ENCODE measurements around the gene MCOLN2. TPM values are rescaled to one million over a fixed set of nuclear protein-coding genes. Genes with fewer than 3 reads are reported as not detected.

MCOLN2 gene
- total and polyA plus RNA-seq, 2 donors (not counting 1 experiment from before 2014, with no cell fraction given) = 23.9 to 25.8 TPM

DNA sequence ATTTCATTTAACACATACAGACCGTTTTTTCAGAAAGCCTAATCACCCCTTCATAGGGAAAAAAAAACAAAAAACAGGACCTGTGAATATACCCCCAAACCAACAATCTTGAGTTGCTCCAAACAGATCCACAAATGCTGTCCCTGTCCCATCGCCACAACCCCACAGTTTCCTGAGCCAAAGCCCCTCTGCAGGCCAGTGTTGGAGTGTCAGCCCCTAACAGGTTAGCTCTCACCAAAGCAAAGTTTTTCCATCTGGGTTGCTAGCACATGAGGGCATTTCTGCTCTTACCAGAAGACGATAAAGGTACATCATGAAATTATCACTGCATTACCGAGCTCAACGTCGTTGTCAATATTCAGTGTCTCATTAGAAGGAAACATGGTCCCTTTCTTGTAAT is 40.8 kb downstream of the MCOLN2 start:
- ChIA-PET POLR2A (interaction anchor here (0.7 kb wide), 1 partner anchor 303 kb away, joined by 3 read pairs; the partner anchor contains the start of gene C1orf52), CTCF (interaction anchor here (1.4 to 3.0 kb wide), 2 partner anchors 11 to 299 kb away, joined by 3 to 17 read pairs; no protein-coding TSS in a partner anchor)
- peaks cover 0 to 20% of the 10 kb centered on the region in 2 experiments for H3K36me3 ChIP-seq (replicated peaks in 1 of 2; ENCODE audit: control extremely low read depth in 1 of 2, control insufficient read depth in 1 of 2, extremely low read depth in 1 of 2, insufficient read depth in 2 of 2, low read length in 1 of 2)
- no peaks in the 10 kb centered on the region for H3K79me2 ChIP-seq (ENCODE audit: control insufficient read depth, insufficient read depth, low read length)
- Mint-ChIP-seq H3K27me3 (no peaks in the 10 kb centered on the region), H3K27ac (no peak overlapping the region), H3K4me1 (peaks cover 3% of the 10 kb centered on the region), H3K9me3 (ENCODE audit: insufficient read depth) (peaks cover 1% of the 10 kb centered on the region), H3K4me3 (no peak overlapping the region)
- H3K9ac ChIP-seq (ENCODE audit: low read length) = no peak overlapping the region
- intact Hi-C loops (cut with micrococcal nuclease) = no loop called here
- H2AFZ ChIP-seq (ENCODE audit: insufficient read depth, low read depth, low read length, poor library complexity, severe bottlenecking) = no peak overlapping the region
- DNase-seq = no peak
- H3K4me1 ChIP-seq (ENCODE audit: control insufficient read depth in 2 of 2, insufficient read depth in 2 of 2, low read length in 2 of 2) = no peaks in the 10 kb centered on the region
- WGBS (ENCODE audit: insufficient coverage) = 96% methylated on average over 3 of the region's 6 CpGs
- H4K20me1 ChIP-seq (ENCODE audit: control insufficient read depth, insufficient read depth, low read length, poor library complexity, severe bottlenecking) = no peaks in the 10 kb centered on the region
- H3K27ac ChIP-seq (ENCODE audit: low read length in 2 of 2) = no peak overlapping the region
- H3K27me3 ChIP-seq (replicated peaks in 1 of 4; ENCODE audit: control extremely low read depth in 1 of 4, control insufficient read depth in 3 of 4, insufficient read depth in 4 of 4, low read length in 3 of 4) = no peaks in the 10 kb centered on the region
- no peak overlapping the region for H3K4me2 ChIP-seq (replicated peaks; ENCODE audit: low read depth, low read length, poor library complexity, severe bottlenecking)
- no peaks in the 10 kb centered on the region for H3K9me3 ChIP-seq (ENCODE audit: control extremely low read depth in 1 of 3, control insufficient read depth in 2 of 3, insufficient read depth in 1 of 3, low read length in 2 of 3)
- no peak overlapping the region for H3K4me3 ChIP-seq (ENCODE audit: control extremely low read depth in 1 of 5, extremely low read depth in 1 of 5, insufficient read depth in 1 of 5, low read depth in 2 of 5, low read length in 4 of 5)
- ATAC-seq (ENCODE audit: low read depth) = no peak
- no peak for TF ChIP-seq CTCF (IDR thresholded peaks at IDR 0.05)
- no peak for TF ChIP-seq EZH2 (IDR thresholded peaks at IDR 0.05; ENCODE audit: borderline replicate concordance, insufficient read depth, low read depth, low read length, poor library complexity, severe bottlenecking)

GRCh38 chr1:84949664-84950063 is 47.2 kb downstream of the MCOLN2 start:
- intact Hi-C loops (cut with micrococcal nuclease) = loop anchor here (5.0 kb wide), 2 partner anchors 98 to 512 kb away; partner anchors contain the start of gene MCOLN3
- CTCF ChIA-PET = interaction anchor here (1.0 to 11.9 kb wide), 4 partner anchors 9 to 305 kb away, joined by 3 to 458 read pairs (median 113); partner anchors contain the start of gene C1orf52
- peaks cover 8% of the 10 kb centered on the region for H3K9me3 Mint-ChIP-seq (ENCODE audit: insufficient read depth)

More at GRCh38 chr1:84949664-84950063, 47.2 kb downstream of the MCOLN2 start:
- no peak overlapping the region for H2AFZ ChIP-seq (ENCODE audit: insufficient read depth, low read depth, low read length, poor library complexity, severe bottlenecking)
- DNase-seq (no peak), ATAC-seq (ENCODE audit: low read depth) (no peak)
- no peak overlapping the region for H3K9ac ChIP-seq (ENCODE audit: low read length)
- no peaks in the 10 kb centered on the region for H4K20me1 ChIP-seq (ENCODE audit: control insufficient read depth, insufficient read depth, low read length, poor library complexity, severe bottlenecking)
- TF ChIP-seq CTCF (IDR thresholded peaks at IDR 0.05) (no peak), EZH2 (IDR thresholded peaks at IDR 0.05; ENCODE audit: borderline replicate concordance, insufficient read depth, low read depth, low read length, poor library complexity, severe bottlenecking) (no peak)
- no peaks in the 10 kb centered on the region for H3K79me2 ChIP-seq (ENCODE audit: control insufficient read depth, insufficient read depth, low read length)
- no peak overlapping the region for H3K4me3 ChIP-seq (ENCODE audit: control extremely low read depth in 1 of 5, extremely low read depth in 1 of 5, insufficient read depth in 1 of 5, low read depth in 2 of 5, low read length in 4 of 5)
- H3K4me2 ChIP-seq (replicated peaks; ENCODE audit: low read depth, low read length, poor library complexity, severe bottlenecking) = no peak overlapping the region
- H3K27me3 ChIP-seq (replicated peaks in 1 of 4; ENCODE audit: control extremely low read depth in 1 of 4, control insufficient read depth in 3 of 4, insufficient read depth in 4 of 4, low read length in 3 of 4) = no peaks in the 10 kb centered on the region
- H3K4me1 Mint-ChIP-seq = peaks cover 10% of the 10 kb centered on the region
- H3K9me3 ChIP-seq (ENCODE audit: control extremely low read depth in 1 of 3, control insufficient read depth in 2 of 3, insufficient read depth in 1 of 3, low read length in 2 of 3) = peaks cover 0 to 11% (median 3%) of the 10 kb centered on the region in 3 donors
- no peaks in the 10 kb centered on the region for H3K27me3 Mint-ChIP-seq
- POLR2A ChIA-PET = no interaction called here
- H3K27ac ChIP-seq (ENCODE audit: low read length in 2 of 2) = no peak overlapping the region
- H3K4me3 Mint-ChIP-seq = no peak overlapping the region
- no peak overlapping the region for H3K27ac Mint-ChIP-seq
- peaks cover 0 to 9% of the 10 kb centered on the region in 2 donors for H3K4me1 ChIP-seq (ENCODE audit: control insufficient read depth in 2 of 2, insufficient read depth in 2 of 2, low read length in 2 of 2)
- peaks cover 0 to 7% of the 10 kb centered on the region in 2 experiments for H3K36me3 ChIP-seq (replicated peaks in 1 of 2; ENCODE audit: control extremely low read depth in 1 of 2, control insufficient read depth in 1 of 2, extremely low read depth in 1 of 2, insufficient read depth in 2 of 2, low read length in 1 of 2)

All from B cell (primary cell).